Activated T-helper 2 cell treated with anti-CD3 and anti-CD28 coated beads, Interferon-gamma antibody, Interleukin-2, Interleukin-4, amounts not matched to agents 10 μg/mL and 5 μg/mL and 100 μg/mL, durations not matched to agents 14 hours and 24 hours and 36 hours (primary cell): ENCODE data around the gene DIPK1B. TPM values are rescaled to one million over a fixed set of nuclear protein-coding genes. Genes with fewer than 3 reads are reported as not detected.
"Not testable (repeated sequence)": the region's sequence is repeated elsewhere in the genome, so short reads cannot be mapped to it uniquely, and the experiment has no call there.

Experiments used
- DNase-seq: peaks from one replicate; pipeline ENCODE4 v3.0.0; 2021; ENCODE audit warnings: low spot score
- H3K27ac Mint-ChIP-seq: one replicate; pipeline ENCODE4 v1.8.0; 2021; ENCODE audit warnings: mixed read lengths
- H3K27me3 Mint-ChIP-seq: one replicate; pipeline ENCODE4 v1.8.0; 2021; ENCODE audit warnings: low read depth, mixed read lengths
- H3K36me3 Mint-ChIP-seq: one replicate; pipeline ENCODE4 v1.8.0; 2021; ENCODE audit warnings: low read depth, mixed read lengths
- H3K4me1 Mint-ChIP-seq: one replicate; pipeline ENCODE4 v1.8.0; 2021; ENCODE audit warnings: low read depth, mixed read lengths
- H3K4me3 Mint-ChIP-seq: one replicate; pipeline ENCODE4 v1.8.0; 2021; ENCODE audit warnings: low read depth, mild to moderate bottlenecking, moderate library complexity, mixed read lengths
- H3K9me3 Mint-ChIP-seq: one replicate; pipeline ENCODE4 v1.8.0; 2021; ENCODE audit warnings: mixed read lengths
- intact Hi-C: fragments of 100-400 bp; cut with micrococcal nuclease; formaldehyde crosslinking; loops from one replicate; pipeline ENCODE4 v1.15.1; 2023
- total RNA-seq: library from RNA; stranded (reverse); gene quantifications from 2 replicates; pipeline ENCODE4 v1.2.3, GENCODE V29; 2022

DIPK1B gene
- total RNA-seq, 1 donor from 2014 or later, result 3.4 TPM

GRCh38 chr9:136756836-136757235, 44.5 kb downstream of the DIPK1B start:
- Mint-ChIP-seq H3K4me3 (no peak overlapping the region), H3K27me3 (peaks cover 3% of the 10 kb centered on the region), H3K4me1 (no peaks in the 10 kb centered on the region), H3K27ac (no peak overlapping the region), H3K9me3 (peaks cover 22% of the 10 kb centered on the region), H3K36me3 (peaks cover 5% of the 10 kb centered on the region)
- DNase-seq, result no peak
- intact Hi-C loops, result no loop called here

- Mint-ChIP-seq H3K27me3 (peaks cover 3% of the 10 kb centered on the region), H3K36me3 (peaks cover 5% of the 10 kb centered on the region), H3K9me3 (peaks cover 17% of the 10 kb centered on the region), H3K4me3 (no peak overlapping the region), H3K4me1 (no peaks in the 10 kb centered on the region), H3K27ac (no peak overlapping the region)
- intact Hi-C loops, result no loop called here
- no peak for DNase-seq
Observed at GRCh38 chr9:136757328-136757727, 45.0 kb downstream of the DIPK1B start.

GRCh38 chr9:136757751-136758140, 45.4 kb downstream of the DIPK1B start:
- H3K27me3 Mint-ChIP-seq, result no peaks in the 10 kb centered on the region
- DNase-seq, result no peak
- H3K36me3 Mint-ChIP-seq, result peaks cover under 1% of the 10 kb centered on the region
- peaks cover 13% of the 10 kb centered on the region for H3K9me3 Mint-ChIP-seq
- H3K27ac Mint-ChIP-seq, result no peak overlapping the region
- no peak overlapping the region for H3K4me3 Mint-ChIP-seq
- H3K4me1 Mint-ChIP-seq, result no peaks in the 10 kb centered on the region
- intact Hi-C loops, result no loop called here

GRCh38 chr9:136759001-136759400, 46.6 kb downstream of the DIPK1B start:
- Mint-ChIP-seq H3K4me3 (no peak overlapping the region), H3K9me3 (peaks cover 9% of the 10 kb centered on the region), H3K4me1 (no peaks in the 10 kb centered on the region), H3K27me3 (no peaks in the 10 kb centered on the region), H3K36me3 (no peaks in the 10 kb centered on the region), H3K27ac (no peak overlapping the region)
- DNase-seq, result no peak
- intact Hi-C loops, result no loop called here

GRCh38 chr9:136759436-136760325, 47.3 kb downstream of the DIPK1B start:
- no peak overlapping the region for H3K4me3 Mint-ChIP-seq
- H3K9me3 Mint-ChIP-seq, result peaks cover 9% of the 10 kb centered on the region
- no peak for DNase-seq
- H3K4me1 Mint-ChIP-seq, result no peaks in the 10 kb centered on the region
- intact Hi-C loops, result no loop called here
- H3K27ac Mint-ChIP-seq, result no peak overlapping the region
- H3K27me3 Mint-ChIP-seq, result no peaks in the 10 kb centered on the region
- H3K36me3 Mint-ChIP-seq, result no peaks in the 10 kb centered on the region

- Mint-ChIP-seq H3K4me3 (no peak overlapping the region), H3K27me3 (no peaks in the 10 kb centered on the region), H3K4me1 (no peaks in the 10 kb centered on the region), H3K27ac (no peak overlapping the region), H3K36me3 (no peaks in the 10 kb centered on the region), H3K9me3 (peaks cover 8% of the 10 kb centered on the region)
- DNase-seq, result no peak
- intact Hi-C loops, result no loop called here
Observed at GRCh38 chr9:136760424-136760823, 48.1 kb downstream of the DIPK1B start.

- H3K4me3 Mint-ChIP-seq, DNase-seq, H3K27ac Mint-ChIP-seq, H3K27me3 Mint-ChIP-seq, H3K36me3 Mint-ChIP-seq, H3K9me3 Mint-ChIP-seq, intact Hi-C loops, H3K4me1 Mint-ChIP-seq: not testable (repeated sequence)
Observed at GRCh38 chr9:136760834-136761544, 48.6 kb downstream of the DIPK1B start.

- Mint-ChIP-seq H3K4me3 (no peak overlapping the region), H3K27ac (no peak overlapping the region), H3K27me3 (no peaks in the 10 kb centered on the region), H3K9me3 (no peaks in the 10 kb centered on the region), H3K4me1 (peaks cover 3% of the 10 kb centered on the region), H3K36me3 (no peaks in the 10 kb centered on the region)
- no peak for DNase-seq
- intact Hi-C loops, result no loop called here
Observed at GRCh38 chr9:136761545-136761981, 49.2 kb downstream of the DIPK1B start.

GRCh38 chr9:136762221-136762691, 49.9 kb downstream of the DIPK1B start:
- intact Hi-C loops, result no loop called here
- Mint-ChIP-seq H3K36me3 (no peaks in the 10 kb centered on the region), H3K9me3 (no peaks in the 10 kb centered on the region), H3K27me3 (no peaks in the 10 kb centered on the region), H3K27ac (no peak overlapping the region), H3K4me3 (no peak overlapping the region), H3K4me1 (peaks cover 9% of the 10 kb centered on the region)
- DNase-seq, result no peak

GRCh38 chr9:136762915-136763648, 50.7 kb downstream of the DIPK1B start:
- no peak overlapping the region for H3K27ac Mint-ChIP-seq
- H3K4me1 Mint-ChIP-seq, result peaks cover 9% of the 10 kb centered on the region
- no peaks in the 10 kb centered on the region for H3K9me3 Mint-ChIP-seq
- no peaks in the 10 kb centered on the region for H3K36me3 Mint-ChIP-seq
- H3K4me3 Mint-ChIP-seq, result no peak overlapping the region
- intact Hi-C loops, result no loop called here
- no peaks in the 10 kb centered on the region for H3K27me3 Mint-ChIP-seq
- peak; percentile 36 for DNase-seq

GRCh38 chr9:136763649-136764035, 51.3 kb downstream of the DIPK1B start:
- Mint-ChIP-seq H3K4me3 (no peak overlapping the region), H3K27me3 (no peaks in the 10 kb centered on the region), H3K36me3 (no peaks in the 10 kb centered on the region), H3K4me1 (peaks cover 9% of the 10 kb centered on the region), H3K27ac (no peak overlapping the region), H3K9me3 (no peaks in the 10 kb centered on the region)
- intact Hi-C loops, result no loop called here
- DNase-seq, result no peak

- intact Hi-C loops, result no loop called here
- Mint-ChIP-seq H3K27ac (no peak within 1 kb of the TSS), H3K27me3 (no peaks in the 10 kb centered on the region), H3K4me3 (no peak within 1 kb of the TSS), H3K9me3 (no peaks in the 10 kb centered on the region), H3K36me3 (no peaks in the 10 kb centered on the region), H3K4me1 (peaks cover 9% of the 10 kb centered on the region)
- DNase-seq, result no peak
Observed at GRCh38 chr9:136764301-136764891, 52.0 kb downstream of the DIPK1B start, which contains the start of gene LCN15. Gene LCN15, minus strand, starts transcription at chr9:136764518. Its CDS starts 30 bp downstream, at chr9:136764488.
